ENCODE data around the gene EFCAB6. TPM values are rescaled to one million over a fixed set of nuclear protein-coding genes. Genes with fewer than 3 reads are reported as not detected.

The EFCAB6 gene
- total and polyA plus RNA-seq, 12 donors = 1.6 to 4.8 (median 2.9) TPM

DNA sequence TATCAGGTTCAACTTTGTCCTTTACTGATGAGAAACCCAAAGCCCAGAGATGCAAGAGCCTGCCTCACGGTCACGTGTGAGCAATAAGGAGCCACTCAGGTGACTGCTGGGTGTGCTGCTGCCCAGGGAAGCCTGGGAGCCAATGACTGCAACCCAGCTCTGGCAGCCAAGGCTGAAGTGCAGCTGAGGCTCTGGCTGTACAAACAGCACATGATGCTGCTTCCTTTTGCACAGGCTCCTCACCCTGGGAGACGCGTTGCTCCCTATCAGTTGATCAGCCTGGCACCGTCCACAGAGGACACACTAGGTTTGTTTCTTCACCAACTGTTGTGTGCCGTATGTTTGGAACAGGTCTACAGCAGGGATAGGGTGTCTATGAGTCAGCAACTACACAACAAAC lies 168.7 kb downstream of the EFCAB6 start:
- no peak for TF ChIP-seq POLR2A (IDR thresholded peaks at IDR 0.05)
- TF ChIP-seq, protein P1, sequence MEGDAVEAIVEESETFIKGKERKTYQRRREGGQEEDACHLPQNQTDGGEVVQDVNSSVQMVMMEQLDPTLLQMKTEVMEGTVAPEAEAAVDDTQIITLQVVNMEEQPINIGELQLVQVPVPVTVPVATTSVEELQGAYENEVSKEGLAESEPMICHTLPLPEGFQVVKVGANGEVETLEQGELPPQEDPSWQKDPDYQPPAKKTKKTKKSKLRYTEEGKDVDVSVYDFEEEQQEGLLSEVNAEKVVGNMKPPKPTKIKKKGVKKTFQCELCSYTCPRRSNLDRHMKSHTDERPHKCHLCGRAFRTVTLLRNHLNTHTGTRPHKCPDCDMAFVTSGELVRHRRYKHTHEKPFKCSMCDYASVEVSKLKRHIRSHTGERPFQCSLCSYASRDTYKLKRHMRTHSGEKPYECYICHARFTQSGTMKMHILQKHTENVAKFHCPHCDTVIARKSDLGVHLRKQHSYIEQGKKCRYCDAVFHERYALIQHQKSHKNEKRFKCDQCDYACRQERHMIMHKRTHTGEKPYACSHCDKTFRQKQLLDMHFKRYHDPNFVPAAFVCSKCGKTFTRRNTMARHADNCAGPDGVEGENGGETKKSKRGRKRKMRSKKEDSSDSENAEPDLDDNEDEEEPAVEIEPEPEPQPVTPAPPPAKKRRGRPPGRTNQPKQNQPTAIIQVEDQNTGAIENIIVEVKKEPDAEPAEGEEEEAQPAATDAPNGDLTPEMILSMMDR (IDR thresholded peaks at IDR 0.05) = no peak
- H3K4me1 ChIP-seq (replicated peaks in 1 of 2) = no peaks in the 10 kb centered on the region
- intact Hi-C loops (cut with DNase I) = no loop called here
- no peak overlapping the region for H3K4me3 ChIP-seq
- H3K27me3 ChIP-seq = no peaks in the 10 kb centered on the region
- 73 to 84% (median 81%) methylated on average over 5 to 6 of the region's 6 CpGs for WGBS, 4 donors
- no peak overlapping the region for H3K27ac ChIP-seq
- peak in 1 of 7 donors; percentile 69 for DNase-seq
- no peaks in the 10 kb centered on the region for H3K9me3 ChIP-seq (replicated peaks in 1 of 3)
- no peaks in the 10 kb centered on the region for H3K36me3 ChIP-seq (replicated peaks in 1 of 2)

DNA sequence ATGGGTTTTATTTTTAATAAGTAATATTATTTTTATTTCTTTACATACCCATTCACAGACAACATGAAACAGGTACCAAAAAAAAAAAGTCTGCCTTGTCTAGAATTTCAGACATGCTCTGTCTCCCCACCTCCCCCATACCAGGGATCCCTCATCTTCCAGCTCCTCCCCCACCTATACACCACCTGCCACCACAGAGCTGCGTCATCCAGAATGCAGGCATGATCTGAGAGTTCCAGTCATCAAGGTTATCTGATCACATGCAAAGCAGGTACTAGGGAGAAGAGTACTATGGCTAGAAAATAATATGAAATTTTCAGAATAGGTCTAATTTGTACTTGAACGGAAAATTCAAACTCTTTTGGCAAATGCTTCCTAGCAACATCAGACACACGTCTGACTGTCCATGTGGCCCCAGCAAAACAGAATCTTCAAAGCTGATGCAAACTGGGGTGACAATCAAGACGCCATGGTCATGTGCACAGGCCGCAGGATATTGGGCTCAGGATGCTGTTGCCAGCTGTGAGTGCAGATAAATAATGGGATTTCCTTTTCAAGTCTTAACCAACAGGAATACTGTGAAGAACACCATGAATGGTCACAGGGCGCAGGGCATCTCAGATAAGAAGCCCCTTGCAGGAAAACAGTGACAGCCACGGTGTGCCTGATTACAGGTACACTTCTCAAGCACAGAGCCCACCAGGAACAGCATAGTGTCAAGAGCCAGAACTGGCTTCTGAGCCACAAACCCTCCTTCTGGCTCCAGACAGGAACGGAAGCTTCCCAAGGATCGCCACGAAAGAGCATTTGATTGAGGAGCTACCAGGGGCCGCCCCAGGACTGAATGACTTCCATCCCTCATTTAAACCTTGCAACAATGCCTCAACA lies 169.5 kb downstream of the EFCAB6 start:
- intact Hi-C loops (cut with DNase I) = no loop called here
- H3K4me1 ChIP-seq (replicated peaks in 1 of 2) = no peaks in the 10 kb centered on the region
- no peak overlapping the region for H3K4me3 ChIP-seq
- peak in 1 of 7 donors; percentile 23 for DNase-seq
- no peaks in the 10 kb centered on the region for H3K27me3 ChIP-seq
- WGBS, 4 donors = 74 to 83% (median 78%) methylated on average over 9 to 11 of the region's 11 CpGs
- no peaks in the 10 kb centered on the region for H3K9me3 ChIP-seq (replicated peaks in 1 of 3)
- TF ChIP-seq, protein P1 (IDR thresholded peaks at IDR 0.05) = no peak
- TF ChIP-seq POLR2A (IDR thresholded peaks at IDR 0.05) = no peak
- no peak overlapping the region for H3K27ac ChIP-seq
- no peaks in the 10 kb centered on the region for H3K36me3 ChIP-seq (replicated peaks in 1 of 2)

DNA sequence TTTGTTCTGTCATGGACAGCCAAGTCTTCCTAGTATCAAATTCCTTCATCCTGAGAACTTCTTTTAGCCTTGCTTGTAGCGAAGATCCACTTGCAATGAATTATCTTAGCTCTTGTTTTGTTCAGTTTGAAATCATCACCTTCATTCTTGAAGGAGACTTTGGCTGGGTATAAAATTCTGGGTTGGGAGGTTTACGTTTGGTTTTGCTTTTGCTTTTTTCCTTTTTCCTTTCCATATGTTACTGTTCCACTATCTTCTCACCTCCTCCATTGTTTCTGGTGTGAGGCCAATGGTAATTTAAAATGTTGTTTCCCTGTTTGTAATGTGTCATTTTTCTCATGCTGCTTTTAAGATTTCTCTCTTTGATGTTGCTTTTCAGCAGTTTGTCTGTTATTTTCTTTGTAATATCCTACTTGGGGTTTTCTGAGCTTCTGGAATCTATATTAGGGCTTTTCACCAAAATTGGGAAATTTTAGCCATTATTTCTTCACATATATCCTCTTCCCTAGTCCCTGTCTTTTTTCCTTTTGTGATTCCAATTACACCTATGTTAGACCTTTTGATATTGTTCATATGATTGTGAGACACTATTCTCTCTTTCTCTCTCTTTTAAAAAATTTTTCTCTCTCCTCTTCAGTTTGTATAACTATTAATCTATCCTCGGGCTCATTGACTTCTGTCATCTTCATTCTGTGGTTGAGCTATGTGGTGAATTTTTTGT lies 172.7 kb downstream of the EFCAB6 start:
- no peak for DNase-seq
- Histone ChIP-seq H3K4me3 (no peak overlapping the region), H3K36me3 (replicated peaks in 1 of 2) (no peaks in the 10 kb centered on the region), H3K27me3 (no peaks in the 10 kb centered on the region), H3K9me3 (replicated peaks in 1 of 3) (no peaks in the 10 kb centered on the region), H3K27ac (no peak overlapping the region), H3K4me1 (replicated peaks in 1 of 2) (no peaks in the 10 kb centered on the region)
- 75 to 91% (median 85%) methylated on average over 3 of the region's 3 CpGs for WGBS, 4 donors
- intact Hi-C loops (cut with DNase I) = no loop called here
- TF ChIP-seq, protein P1 (IDR thresholded peaks at IDR 0.05) = no peak
- TF ChIP-seq POLR2A (IDR thresholded peaks at IDR 0.05) = no peak

Data from adrenal gland (tissue), 12 donors.